ENCODE data around the gene GOLGA2.

GOLGA2 gene

DNA sequence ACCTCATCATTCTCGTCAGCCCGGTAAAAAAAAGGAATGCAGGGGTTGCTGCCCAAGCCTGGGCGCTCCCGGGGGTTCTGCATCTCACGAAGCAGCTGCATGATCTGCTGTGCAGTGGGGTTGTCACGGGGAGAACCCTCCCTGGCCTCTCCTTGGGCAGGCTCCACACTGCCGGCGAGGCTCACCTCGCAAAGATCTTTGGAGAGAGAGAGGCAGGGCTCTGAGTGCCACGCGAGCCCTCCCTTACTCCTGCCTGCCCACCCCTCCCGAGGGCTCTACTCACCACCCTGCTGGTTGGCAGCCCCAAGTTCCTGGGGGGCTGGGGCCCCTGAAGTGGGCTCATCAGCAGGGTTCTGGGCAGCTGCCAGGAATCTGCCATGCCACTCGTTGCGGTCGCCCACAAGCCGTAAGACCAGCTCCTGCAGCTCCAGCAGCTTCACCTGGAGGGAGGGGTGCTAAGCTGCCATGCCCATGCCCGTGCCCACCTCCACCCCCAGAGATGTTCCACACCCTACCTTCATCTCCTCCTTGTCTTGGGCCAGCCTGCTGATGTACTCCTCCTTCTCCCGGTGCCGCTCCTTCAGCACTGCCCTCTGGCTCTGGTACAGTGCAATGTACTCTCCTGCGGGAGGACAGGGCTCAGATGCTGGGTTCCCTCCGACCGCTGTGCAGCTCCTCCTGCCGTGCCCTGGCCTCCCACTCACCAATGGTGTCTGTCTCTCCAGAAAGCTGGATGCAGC lies 18.6 kb downstream of the GOLGA2 start:
- DNase-seq, result no peak

DNA sequence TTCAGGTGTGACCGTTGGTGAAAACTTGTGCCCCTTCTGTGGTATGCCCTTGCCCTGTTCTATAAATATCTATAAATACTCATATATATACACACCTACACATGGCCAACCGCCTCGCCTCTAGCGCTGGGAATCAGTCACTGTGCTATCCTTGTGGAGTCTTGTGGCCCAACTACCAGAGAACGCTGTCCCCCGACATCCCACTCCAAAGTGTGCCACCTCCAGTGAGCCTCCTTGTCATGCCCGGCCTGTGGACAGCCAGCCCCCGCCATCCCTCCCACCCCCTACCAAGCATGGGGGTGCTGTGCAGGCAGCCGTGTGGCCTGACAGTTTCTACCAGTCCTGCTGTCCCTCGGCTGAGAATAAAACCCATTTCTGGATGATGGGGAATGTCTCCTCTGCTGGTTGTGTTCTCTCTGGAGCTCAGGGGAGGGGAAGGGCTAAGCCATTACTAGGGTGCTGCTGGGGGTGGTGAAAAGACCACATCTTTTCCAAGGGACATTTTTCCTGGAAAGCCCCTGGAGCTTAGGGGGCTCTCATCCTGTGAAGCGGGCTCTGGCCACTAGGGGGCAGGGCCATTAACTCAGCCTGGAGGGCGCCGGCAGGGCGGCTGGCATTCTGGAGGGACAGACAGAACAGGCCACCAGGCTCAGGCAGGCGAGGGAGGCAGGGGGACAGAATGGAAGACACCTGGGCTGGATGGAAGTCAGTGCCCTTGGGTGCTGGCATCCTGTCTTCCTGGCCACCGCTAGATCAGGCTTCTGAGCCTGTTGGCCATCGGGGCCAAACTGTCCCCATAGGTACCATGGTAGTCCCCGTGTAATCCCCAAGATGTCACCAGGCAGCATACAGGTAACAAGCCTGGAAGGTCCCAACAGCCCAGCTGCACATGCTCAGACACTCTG lies 20.7 kb downstream of the GOLGA2 start:
- no peak for DNase-seq

DNA sequence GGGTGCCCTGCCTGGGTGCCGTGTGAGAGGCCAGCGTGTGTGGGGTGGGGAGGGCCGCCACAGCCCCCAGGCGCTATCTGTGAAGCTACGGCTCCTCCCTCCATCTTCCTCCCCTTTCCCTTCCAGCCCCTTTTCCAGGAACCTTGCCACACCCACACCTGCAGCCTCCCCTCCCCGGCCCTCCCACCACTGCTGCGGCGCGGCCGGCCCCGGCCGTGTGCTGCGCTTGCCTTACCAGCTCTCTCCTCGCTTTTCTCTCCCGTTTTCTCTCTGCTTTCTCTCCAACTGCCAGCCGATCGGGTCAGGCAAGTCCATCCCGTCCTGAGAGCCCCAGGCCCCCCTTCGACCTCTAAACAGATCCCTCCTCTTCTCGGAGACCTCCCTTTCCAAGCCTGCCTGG lies 21.4 kb downstream of the GOLGA2 start:
- no peak for DNase-seq

DNA sequence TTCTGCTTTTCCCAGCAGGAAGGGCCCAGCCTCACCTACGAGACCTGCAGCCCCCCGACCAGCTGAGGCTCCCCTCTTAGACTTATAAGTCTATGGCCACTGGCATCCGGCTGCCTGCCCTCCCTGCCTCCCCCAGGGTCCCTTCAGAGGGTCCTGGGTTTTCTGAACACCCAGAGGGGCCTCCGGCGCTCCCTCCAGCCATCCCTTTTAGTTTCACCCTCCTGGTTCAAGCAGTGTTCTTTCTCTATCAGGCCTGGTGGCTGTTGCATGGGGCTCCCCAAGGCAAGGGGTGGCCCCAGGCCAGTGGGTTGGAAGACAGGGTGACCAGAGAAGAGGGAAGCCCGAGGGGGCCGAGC lies 21.8 kb downstream of the GOLGA2 start:
- DNase-seq, result no peak

DNA sequence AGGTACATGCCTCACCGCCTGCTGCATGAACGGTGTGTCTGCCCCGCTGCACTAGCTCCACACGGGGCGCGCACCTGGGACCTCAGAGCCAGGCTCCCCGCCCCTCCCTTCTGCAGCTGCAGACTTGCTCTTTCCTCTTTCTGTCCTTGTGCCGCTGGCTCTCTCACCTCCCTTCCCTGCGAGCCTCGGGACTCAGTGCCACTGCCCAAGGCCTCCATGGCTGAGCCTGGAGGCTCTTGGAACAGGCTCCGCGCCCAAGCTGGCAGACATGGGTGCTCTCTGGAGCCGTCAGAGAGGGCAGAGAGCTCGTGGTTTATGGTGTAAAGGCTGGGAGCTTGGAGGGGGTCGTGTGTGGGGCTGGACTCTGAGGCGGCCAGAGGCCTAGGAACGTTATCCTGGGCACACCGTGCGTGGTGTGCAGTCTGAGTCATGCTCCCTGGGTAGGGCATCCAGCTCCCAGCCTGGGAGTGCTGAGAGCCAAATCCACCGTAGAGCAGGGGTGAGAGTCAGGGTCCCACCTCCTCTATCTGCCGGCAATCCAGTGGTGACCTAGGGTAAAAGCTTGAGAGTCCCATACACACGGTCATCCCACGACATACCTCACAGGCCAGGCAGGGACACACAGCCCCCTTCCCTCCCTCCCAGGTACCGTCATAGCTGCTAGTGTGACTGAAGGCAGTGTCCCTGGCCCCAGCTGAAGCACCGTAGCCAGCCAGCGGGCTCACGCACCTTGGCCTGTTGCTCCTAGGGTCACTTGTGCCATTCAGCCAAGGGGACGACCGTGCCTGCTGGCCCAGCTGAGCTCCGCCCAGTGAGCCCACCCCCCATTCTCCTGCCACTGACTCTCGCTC lies 22.4 kb downstream of the GOLGA2 start:
- no peak for DNase-seq

DNA sequence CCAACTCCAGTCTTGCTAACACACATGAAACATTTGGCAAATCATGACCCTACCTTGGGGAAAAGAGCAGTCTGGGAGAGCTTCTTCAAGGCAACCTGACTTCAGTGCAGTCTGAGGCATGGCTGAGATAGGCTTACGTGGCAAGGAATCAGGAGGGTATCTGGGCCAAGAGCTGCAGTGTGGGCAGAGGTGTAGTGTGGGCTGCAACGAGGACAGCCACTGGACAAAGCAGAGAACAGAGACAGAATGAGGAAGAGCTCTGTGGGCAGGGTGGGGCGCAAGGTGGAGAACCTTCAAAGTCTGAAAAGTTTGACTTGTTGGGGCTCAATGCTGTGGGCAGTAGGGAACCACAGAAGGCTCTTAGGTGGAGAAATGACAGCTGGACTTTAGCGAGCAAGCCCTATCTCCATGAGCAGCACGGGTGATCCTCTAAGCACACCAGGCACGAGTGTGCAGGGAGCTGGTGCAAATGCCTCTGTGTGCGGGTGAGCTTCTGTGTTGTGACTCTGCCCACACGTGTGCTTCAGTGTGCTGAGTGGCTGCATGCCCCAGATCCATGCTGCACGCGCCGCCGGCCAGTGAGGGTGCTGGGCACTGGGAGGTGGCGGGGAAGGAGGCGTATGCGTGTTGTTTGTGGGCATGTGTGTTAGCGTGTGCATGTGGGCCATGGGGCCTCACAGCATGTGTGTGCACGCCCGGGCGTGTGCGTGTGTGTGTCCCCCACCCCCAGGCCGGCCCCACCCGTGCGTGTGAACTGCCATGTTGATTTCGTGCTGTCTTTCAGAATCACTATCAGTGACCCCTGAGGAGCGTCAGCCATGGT lies 23.3 kb downstream of the GOLGA2 start:
- no peak for DNase-seq

DNA sequence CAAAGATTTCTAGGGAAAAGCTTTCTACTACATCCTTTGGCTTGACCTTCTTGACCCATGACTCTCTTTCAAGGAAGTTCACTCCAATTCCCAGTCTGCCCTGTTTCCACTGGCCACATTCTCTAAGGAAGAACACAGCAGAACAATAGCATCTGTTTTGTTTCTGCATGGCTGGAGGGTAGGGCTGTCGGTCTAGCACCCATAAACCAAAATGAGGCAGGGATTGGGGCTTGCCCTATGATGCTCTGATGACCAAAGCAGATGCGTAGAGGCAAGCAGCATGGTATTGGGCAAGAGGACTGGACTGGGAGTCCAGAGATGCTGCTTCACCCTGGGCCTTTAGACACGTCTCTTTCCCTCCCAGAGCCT lies 24.1 kb downstream of the GOLGA2 start:
- DNase-seq, result no peak

DNA sequence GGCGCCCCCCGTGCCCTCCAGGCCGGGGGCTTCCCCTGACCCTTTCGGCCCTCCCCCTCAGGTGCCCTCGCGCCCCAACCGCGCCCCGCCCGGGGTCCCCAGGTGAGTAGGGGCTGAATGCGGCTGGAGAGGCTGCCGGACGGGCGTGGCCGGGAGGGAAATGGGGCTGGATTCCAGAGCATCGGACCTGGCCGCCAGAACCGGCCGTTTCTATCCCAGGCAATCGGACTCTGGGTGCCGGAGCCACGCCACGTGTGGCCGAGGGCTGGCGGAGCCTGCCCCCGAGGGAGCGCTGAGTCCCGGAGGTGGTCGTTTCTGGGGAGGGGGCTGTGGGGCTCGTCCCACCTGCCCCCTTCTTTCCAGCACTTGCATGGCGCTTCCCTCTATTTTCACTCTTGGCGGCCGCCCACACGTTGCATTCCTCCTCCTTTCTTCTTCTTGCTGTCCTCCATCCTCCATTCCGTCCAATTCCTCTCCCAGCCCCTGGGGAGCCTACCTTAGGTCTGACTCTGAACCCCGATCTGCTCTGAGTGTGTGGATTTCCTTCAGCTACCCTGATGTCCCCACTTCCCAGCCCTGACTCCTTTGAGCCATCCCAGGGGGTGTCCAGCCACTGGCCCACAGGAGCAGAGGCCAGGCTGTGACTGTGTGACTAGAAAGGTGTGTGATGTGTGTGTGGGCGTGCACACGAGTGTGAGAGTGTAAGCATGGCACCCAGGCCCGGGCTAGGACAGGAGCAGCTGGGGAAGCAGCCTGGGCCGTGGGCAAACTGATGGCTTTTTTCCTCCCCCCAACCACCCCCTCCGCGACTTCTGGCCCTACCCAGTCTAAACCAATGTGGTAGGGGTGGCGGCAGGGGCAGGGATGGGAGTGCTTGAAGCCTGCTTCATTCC lies 24.7 kb downstream of the GOLGA2 start:
- no peak for DNase-seq

DNA sequence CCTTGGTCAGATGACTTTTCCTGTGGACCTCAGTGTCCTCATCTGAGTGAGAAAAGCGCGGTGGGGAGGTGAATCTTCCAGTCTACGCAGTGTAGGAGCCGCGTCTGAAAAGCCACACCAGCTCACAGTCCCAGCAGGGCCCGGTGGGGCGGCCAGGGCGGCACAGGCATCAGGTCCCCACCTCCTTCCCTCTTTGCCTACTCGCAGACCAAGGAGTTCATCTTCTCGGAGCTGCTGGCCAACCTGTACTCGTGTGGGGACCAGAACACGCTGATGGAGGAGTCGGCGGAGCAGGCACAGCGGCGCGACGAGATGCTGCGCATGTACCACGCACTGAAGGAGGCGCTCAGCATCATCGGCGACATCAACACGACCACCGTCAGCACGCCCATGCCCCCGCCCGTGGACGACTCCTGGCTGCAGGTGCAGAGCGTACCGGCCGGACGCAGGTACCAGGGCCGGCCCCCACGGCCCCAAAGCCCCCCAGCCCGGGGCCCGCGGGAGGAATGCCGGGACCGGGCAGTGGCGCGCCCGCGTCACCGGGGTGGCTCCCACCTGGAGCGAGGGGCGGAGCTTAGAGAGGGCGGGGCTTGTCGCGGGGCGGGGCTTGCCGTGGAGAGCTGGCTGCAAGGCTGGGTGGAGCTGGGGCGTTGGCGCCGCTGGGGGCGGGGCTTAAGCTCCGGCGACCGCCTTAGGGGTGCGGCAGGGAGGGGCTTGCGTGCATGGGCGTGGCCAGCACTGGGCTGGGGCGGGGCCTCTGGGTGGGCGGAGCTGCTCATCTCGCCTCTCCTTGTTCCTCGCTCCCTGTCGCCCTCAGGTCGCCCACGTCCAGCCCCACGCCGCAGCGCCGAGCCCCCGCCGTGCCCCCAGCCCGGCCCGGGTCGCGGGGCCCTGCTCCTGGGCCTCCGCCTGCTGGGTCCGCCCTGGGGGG lies 25.6 kb downstream of the GOLGA2 start:
- peak; percentile 88 for DNase-seq

DNA sequence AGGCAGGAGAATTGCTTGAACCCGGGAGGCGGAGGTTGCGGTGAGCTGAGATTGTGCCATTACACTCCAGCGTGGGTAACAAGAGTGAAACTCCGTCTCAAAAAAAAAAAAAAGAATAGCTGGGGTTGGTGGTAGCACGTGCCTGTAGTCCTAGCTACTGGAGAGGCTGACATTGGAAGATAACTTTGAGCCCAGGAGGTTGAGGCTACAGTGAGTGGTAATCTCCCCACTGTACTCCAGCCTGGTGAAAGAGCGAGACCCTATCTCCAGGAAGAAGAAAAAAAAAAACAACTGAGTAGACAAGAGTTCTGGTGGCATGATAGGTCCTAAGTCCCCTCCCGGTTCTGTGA lies 26.3 kb downstream of the GOLGA2 start:
- no peak for DNase-seq

DNA sequence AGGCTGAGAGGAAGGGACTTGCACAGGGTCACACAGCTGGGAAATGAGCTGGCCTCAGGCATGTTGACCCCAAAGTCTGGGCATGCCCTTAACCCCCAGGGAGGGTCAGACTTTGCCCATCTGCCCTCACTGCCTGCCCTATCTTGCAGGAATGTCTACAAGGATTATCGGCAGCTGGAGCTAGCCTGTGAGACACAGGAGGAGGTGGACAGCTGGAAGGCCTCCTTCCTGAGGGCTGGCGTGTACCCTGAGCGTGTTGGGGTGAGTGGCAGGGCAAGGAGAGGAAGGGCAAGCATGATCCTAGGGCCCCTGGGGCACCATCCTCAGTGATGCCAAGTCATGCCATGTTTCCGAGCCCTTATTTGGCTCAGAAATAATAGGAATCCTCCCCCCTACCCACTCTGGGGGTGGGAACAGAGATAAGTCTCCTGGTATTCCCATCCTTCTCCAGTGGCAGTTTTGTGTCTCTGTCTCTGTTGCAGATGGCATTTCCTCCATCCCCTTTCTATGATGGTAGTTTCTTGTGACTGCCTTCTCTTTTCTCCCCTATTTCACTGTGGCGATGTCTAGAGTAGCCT lies 28.5 kb downstream of the GOLGA2 start:
- no peak for DNase-seq

DNA sequence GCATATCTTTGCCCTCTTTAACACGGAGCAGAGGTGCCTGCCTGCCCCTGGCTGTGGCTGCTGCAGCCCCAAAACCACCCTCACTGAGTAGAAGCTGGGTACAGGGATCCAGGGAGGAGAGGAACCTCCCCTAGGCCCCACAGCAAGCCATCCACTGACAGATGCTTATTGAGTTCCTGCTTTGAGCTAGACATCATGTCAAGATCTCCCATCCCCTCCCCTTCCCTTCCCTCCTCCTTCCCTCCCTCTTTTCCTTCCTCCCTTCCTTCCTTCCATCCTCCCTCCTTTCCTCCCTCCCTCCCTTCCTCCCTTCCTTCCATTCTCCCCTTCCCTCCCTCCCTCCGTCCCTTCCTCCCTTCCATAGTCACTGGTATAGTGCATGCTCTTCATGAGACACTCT lies 29.3 kb downstream of the GOLGA2 start:
- no peak for DNase-seq

DNA sequence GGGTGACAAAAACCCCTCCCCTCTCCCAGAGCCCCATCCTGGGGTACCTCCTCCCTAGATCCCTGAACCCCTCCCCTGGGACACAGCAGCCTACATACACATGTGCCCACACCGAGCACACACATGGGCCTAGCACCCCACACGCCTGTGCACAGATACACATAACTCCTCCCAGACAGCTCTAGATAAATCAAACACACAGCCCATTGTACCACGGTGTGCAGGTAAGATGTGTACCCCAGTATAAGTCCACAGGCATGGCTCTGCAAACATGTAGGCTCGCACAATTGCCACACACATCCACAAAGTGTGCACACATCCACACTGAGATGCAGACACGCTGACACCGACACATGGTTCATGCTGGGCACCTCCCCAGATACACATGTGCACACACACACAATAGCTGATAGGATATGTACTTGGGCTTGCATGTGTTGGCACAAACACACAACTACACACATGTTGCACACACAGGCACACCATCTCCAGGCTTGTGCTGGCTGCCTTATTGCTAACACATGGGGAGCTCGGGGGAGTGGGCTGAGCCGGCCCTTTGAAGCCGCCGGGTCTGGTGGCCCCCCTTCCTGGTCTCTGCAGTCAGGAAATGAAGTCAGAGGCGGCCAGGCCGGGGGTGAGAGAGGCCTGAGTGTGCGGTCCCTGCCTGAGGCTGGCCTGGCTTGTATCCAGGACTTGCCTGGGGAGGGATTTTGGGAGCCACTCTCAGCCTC lies 30.2 kb downstream of the GOLGA2 start:
- peak; percentile 90 for DNase-seq

DNA sequence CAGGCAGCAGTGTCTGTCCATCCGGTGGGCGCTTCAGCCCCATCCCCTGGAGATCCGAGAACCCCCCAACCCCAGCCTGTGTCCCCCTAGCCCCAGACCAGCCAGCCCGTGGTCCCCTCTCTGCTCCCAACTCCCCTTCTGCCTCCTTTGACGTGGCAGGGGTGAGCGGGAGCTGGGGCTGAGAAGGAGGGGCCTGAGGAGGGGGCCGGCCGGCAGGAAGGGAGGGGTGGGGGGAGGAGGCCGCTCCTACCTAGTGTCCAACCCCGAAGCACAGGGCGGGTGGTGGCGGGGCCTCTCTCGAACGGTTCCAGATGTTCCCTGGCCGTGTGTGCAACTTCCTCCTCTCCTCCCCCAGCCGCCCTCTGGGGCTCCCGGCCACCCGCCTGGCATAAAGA lies 31.0 kb downstream of the GOLGA2 start:
- peak; percentile 98 for DNase-seq

DNA sequence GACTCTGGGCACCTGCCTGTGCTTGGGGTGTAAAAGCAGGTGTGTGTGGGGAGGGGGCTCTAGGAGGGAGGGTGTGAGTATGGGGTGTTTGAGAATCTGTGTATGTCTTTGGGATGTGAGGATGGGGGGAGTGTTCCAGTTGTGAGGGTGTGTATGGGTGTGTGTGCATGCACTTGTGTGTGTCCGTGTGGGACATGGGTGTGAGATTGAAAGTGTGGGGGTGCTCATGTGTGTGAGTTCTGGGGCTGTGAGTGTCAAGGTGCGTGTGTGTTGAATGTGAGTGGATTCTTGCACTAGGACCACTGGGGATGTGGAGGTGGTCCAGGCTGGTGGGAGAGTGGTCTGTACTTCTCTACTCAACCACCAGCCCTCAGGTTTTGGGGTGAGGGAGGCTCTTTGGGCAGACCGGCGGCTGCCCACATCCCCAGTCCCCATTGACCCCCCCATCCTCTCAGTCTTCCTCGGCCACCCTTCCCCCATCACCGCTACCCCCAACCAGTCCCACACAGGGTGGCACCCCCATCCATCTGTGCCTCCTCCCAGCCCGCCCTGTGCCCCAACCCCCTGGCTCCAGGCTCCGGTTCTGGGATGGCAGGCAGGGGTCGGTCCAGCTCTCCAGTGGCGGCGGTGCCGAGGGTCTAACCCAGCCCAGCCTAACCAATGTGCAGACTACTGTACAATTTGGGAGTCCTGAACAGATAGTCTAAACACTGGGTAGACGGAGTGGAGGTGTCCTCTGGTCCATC lies 31.5 kb downstream of the GOLGA2 start:
- DNase-seq, result no peak

DNA sequence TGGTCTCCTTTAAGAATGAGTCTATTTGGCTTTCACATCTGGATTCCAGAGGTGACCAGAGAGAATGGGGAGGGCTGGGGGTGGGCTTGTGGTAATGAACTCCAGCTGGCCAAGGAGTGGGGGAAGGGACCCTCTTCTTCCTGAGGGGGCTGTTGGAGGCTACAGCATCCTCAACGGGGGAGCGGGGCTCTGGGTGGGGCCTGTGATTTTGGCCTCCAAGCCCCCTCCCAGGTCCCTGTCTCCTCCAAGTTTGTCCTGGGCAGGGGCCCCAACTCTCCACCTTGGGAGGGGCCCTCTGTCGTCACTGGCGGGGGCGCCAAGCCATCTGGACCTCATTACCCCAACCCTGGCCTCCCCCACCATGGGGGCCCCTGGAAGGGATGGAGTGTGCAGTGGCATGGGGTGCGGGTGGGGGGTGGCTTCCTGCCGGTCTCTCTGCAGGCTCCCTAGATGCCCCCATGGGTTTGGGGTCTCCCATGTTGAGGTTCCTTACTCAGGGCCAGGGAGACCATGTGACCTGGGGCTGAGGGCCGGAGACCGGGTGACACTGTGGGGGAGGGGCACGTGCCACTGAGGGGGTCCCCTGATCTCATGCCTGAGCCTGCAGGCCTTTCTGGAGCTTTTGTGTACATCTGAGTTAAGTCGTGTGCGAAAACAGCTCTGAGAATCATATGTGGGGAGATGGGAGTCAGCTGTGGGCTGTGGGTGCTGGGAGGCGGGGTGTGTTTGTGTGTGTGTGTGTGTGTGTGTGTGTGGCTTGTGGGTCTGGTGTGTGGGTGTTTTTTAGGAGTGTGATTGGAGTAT lies 32.4 kb downstream of the GOLGA2 start:
- peak; percentile 92 for DNase-seq

DNA sequence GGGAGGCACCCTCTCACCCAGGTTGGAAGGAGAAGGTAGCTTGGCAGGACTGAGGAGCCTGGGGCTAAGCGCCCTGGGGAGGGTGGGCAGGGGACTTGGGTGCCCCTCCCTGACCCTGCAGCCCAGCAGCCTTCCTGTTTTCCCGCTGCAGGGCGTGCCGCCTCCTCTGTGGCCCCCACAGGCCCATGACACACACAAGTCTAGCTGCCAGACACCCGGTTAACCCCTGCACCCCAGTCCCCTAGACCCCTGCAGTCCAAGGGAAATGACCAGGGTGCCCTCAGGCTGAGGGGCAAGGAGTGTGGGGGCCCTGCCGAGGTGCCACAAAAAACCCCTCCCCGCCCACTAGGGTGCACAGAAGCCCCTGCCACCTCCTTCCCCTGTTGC lies 33.0 kb downstream of the GOLGA2 start:
- DNase-seq, result no peak

DNA sequence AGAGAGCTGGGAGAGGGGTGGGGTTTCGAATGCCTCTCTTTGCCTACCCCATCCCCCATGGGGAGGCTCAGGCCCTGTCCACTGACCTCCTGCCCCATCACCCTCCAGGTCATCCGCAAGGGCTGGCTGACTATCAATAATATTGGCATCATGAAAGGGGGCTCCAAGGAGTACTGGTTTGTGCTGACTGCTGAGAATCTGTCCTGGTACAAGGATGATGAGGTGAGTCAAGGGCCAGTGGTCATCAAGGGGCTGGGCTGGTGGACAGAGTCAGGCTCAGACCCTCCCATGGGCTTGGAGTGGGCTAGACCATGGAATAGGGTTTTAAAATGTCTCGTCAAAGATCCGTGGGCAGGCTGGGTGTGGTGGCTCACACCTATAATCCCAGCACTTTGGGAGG lies 33.7 kb downstream of the GOLGA2 start:
- DNase-seq, result no peak
